Superior temporal gyrus (tissue), 1 donor: Measurements from ENCODE around the gene TRIM42.

Experiments
- DNase-seq: peaks from one replicate; pipeline ENCODE4 v3.0.0-alpha.2; 2016; ENCODE audit errors: extremely low spot score

Gene TRIM42

GRCh38 chr3:140710711-140711389 lies 33.0 kb downstream of the TRIM42 start:
- no peak for DNase-seq

- DNase-seq = no peak
Measured at GRCh38 chr3:140711390-140712035, 33.6 kb downstream of the TRIM42 start.

- DNase-seq = no peak
Measured at GRCh38 chr3:140712301-140712700, 34.4 kb downstream of the TRIM42 start.

GRCh38 chr3:140715035-140715434 lies 37.2 kb downstream of the TRIM42 start:
- DNase-seq = no peak

- no peak for DNase-seq
Measured at GRCh38 chr3:140717921-140718320, 40.1 kb downstream of the TRIM42 start.

GRCh38 chr3:140719841-140720614 lies 42.2 kb downstream of the TRIM42 start:
- DNase-seq = no peak

- no peak for DNase-seq
Measured at GRCh38 chr3:140723576-140723975, 45.7 kb downstream of the TRIM42 start.

- no peak for DNase-seq
Measured at GRCh38 chr3:140724856-140725812, 47.3 kb downstream of the TRIM42 start.

- no peak for DNase-seq
Measured at GRCh38 chr3:140726066-140726465, 48.2 kb downstream of the TRIM42 start.

GRCh38 chr3:140727886-140728285 lies 50.0 kb downstream of the TRIM42 start:
- DNase-seq = no peak

- DNase-seq = no peak
Measured at GRCh38 chr3:140731440-140732119, 53.7 kb downstream of the TRIM42 start.

GRCh38 chr3:140733623-140734022 lies 55.8 kb downstream of the TRIM42 start:
- DNase-seq = no peak

- peak; percentile 68 for DNase-seq
Measured at GRCh38 chr3:140736863-140737460, 59.1 kb downstream of the TRIM42 start.

GRCh38 chr3:140742116-140742515 lies 64.3 kb downstream of the TRIM42 start:
- no peak for DNase-seq

- no peak for DNase-seq
Measured at GRCh38 chr3:140748171-140748570, 70.3 kb downstream of the TRIM42 start.

GRCh38 chr3:140748903-140749302 lies 71.0 kb downstream of the TRIM42 start:
- DNase-seq = no peak
